Fibroblast of the aortic adventitia (primary cell): ENCODE data around the gene HSD11B1L. TPM values are rescaled to one million over a fixed set of nuclear protein-coding genes. Genes with fewer than 3 reads are reported as not detected.

Experiments used
- DNase-seq: peaks from one replicate; pipeline ENCODE4 v3.0.0-alpha.2; 2010; ENCODE audit warnings: low read depth
- H3K4me3 ChIP-seq: 2 replicates; pipeline ENCODE4 v1.5.1; 2011; ENCODE audit warnings: low read depth, mild to moderate bottlenecking, control low read depth, low read length, moderate library complexity
- CTCF ChIP-seq: IDR thresholded peaks from 2 replicates; pipeline ENCODE4 v1.5.1; 2011; ENCODE audit warnings: mild to moderate bottlenecking, low read length, control low read depth, inconsistent platforms; ENCODE audit not compliant: insufficient read depth
- total RNA-seq: library from RNA; depleted of rRNA; stranded (reverse); fragments of >200 nt; gene quantifications from 2 replicates; pipeline ENCODE4 v1.2.3, GENCODE V29; 2012; ENCODE audit warnings: low replicate concordance

The HSD11B1L gene
- total RNA-seq, 1 donor, result 10.8 TPM

GRCh38 chr19:5651361-5651760 lies 29.5 kb upstream of the HSD11B1L start:
- DNase-seq, result no peak
- no peak overlapping the region for H3K4me3 ChIP-seq
- no peak for TF ChIP-seq CTCF

- no peak for DNase-seq
- H3K4me3 ChIP-seq, result no peak overlapping the region
- TF ChIP-seq CTCF, result no peak
These were observed 28.6 kb upstream of the HSD11B1L start for GRCh38 chr19:5652261-5652660.

- no peak overlapping the region for H3K4me3 ChIP-seq
- no peak for DNase-seq
- TF ChIP-seq CTCF, result no peak
These were observed 25.9 kb upstream of the HSD11B1L start for GRCh38 chr19:5654931-5655330.

GRCh38 chr19:5655412-5655811 lies 25.4 kb upstream of the HSD11B1L start:
- no peak for TF ChIP-seq CTCF
- no peak for DNase-seq
- no peak overlapping the region for H3K4me3 ChIP-seq

GRCh38 chr19:5661483-5661882 lies 19.3 kb upstream of the HSD11B1L start:
- no peak overlapping the region for H3K4me3 ChIP-seq
- DNase-seq, result no peak
- TF ChIP-seq CTCF, result no peak

GRCh38 chr19:5663904-5664303 lies 16.9 kb upstream of the HSD11B1L start:
- H3K4me3 ChIP-seq, result no peak overlapping the region
- no peak for DNase-seq
- no peak for TF ChIP-seq CTCF

- no peak for DNase-seq
- no peak for TF ChIP-seq CTCF
- H3K4me3 ChIP-seq, result no peak overlapping the region
These were observed 16.3 kb upstream of the HSD11B1L start for GRCh38 chr19:5664515-5664914.
